DOHH2 (cell line): Measurements from ENCODE around the gene ASB13.

ENCODE experiments used
- CTCF ChIP-seq: fragments of 200-600 bp; sonication (generic); IDR thresholded peaks from one replicate; pipeline ENCODE4 v1.5.1; 2014; ENCODE audit warnings: antibody characterized with exemption, mild to moderate bottlenecking, low read depth, low read length; ENCODE audit not compliant: poor library complexity, severe bottlenecking
- EZH2phosphoT487 ChIP-seq: fragments of 200-600 bp; sonication (generic); IDR thresholded peaks from 2 replicates; pipeline ENCODE4 v1.6.1; 2017; ENCODE audit warnings: borderline replicate concordance, mild to moderate bottlenecking, antibody characterized with exemption, low read length, moderate library complexity, mixed read lengths

DNA sequence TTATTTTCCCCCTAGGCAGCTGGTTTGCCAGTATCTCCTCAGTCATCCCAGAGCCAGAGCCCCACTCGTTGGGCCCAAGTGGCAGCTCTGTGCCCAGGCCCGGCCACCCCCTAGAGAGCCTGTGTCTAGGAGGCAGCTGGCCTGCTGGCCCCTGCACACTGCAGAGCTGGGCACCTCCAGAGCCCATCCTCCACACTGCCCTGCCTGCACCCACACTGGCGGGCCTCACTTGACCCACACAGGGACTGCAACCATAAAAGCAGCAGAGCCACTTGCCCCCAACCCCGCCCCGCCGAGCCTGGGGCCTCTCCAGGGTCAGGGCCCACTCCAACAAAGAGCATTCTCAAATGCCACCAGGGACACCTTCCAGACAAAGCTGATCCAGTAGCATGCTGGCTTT lies 5.4 kb downstream of the ASB13 start:
- TF ChIP-seq CTCF (no peak), EZH2phosphoT487 (no peak)
